ENCODE results near the gene RNASEH1.

The RNASEH1 gene, protein sequence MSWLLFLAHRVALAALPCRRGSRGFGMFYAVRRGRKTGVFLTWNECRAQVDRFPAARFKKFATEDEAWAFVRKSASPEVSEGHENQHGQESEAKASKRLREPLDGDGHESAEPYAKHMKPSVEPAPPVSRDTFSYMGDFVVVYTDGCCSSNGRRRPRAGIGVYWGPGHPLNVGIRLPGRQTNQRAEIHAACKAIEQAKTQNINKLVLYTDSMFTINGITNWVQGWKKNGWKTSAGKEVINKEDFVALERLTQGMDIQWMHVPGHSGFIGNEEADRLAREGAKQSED

DNA sequence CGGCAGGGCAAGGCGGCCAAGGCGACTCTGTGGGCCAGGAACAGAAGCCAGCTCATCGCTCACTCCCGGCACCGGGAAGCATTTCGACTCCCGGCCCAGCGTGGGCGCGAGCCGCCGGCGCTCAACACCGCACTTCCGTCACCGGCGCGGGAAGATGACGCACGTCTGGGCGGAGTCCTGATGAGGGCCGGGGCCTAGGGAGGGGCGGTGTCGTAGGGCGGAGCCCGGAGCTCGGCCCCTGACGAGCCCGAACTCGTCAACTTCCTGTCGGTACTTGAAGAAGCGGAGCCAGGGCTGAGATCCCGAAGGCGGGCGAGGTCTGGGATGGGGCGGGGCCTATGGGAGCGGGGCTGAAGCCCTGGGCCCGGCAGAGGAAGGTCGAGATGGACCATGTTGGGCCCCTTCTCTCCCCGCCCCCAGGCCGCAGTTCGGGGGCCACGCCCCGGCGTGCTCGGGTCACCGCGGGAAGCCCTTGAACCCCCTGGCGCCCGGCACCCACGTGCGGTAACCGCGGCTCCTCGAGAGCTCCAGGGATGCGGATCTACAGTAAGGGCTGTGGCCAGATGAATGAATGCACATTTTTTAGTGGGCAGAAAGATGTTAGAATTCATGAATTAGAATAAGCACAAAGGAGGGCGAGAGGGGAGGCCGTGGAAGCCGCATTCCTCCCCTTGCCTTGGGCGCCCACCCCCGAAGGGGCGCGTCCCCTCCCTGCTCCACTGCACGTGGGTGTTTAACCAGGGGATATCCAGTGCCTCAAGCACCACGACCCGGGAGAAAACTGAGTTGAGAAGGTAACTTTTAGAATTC lies at the start of gene RNASEH1:
Gene RNASEH1 (minus strand): TSS at position 129 of the 810 bp plus-strand sequence. CDS start 73 bp downstream, at position 56.
- peak; percentile 99 for DNase-seq

DNA sequence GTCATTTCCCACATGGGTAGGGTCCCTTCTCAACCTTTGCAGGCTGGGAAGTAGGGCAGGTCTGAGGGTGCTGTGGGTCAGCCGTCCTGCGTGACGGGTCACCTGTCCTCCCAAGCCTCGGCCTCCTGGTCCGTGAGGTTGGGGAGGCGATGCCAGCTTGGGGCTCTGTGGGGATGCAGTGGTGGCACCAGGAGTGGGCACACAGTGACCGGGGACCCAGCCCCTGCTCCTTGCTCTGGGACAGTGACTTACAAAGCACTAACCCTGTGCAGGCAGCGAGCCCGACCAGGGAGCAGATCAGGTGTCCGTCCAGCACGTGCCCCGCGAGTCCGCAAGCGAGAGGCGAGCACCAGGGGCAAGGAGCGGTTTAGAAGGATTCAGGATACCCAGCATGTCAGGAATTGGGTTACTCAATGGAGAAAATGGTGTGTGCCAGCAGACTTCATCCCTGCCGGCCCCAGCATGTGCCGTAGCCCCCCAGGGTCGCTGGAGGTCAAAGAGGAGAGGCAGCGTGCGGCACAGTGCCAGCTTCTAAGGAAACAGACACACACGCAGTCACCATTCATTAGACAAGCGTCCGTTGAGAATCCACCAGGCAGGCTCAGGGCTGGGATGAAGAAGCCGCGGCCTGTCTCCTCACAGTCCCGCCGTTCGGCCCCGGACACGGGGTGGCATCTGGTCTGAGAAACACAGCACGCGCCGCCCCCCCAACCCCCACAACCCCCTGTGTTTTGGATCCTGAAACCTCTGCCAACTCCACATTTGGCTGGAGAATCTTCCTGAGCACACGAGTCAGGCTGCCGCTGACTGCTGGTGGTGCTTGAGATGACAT lies 48.5 kb upstream of the RNASEH1 start:
- no peak for DNase-seq

DNA sequence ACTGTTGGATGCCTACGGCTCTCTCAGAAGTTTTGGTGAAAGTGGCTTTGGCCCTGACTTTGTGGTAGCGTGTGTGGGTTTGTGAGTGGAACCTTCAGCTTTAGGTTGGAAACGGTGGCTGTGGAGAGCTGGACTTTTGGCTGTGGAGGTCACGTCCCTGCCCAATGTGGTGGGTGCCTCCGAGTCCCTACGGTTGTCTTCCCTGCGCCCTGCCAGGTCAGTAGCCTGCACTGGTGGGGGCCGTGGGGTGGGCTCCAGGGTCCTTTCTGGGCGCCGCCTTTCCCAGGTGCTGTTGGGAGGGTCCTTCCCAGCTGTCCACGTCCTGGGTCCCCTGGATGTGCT lies 47.9 kb upstream of the RNASEH1 start:
- DNase-seq = no peak

DNA sequence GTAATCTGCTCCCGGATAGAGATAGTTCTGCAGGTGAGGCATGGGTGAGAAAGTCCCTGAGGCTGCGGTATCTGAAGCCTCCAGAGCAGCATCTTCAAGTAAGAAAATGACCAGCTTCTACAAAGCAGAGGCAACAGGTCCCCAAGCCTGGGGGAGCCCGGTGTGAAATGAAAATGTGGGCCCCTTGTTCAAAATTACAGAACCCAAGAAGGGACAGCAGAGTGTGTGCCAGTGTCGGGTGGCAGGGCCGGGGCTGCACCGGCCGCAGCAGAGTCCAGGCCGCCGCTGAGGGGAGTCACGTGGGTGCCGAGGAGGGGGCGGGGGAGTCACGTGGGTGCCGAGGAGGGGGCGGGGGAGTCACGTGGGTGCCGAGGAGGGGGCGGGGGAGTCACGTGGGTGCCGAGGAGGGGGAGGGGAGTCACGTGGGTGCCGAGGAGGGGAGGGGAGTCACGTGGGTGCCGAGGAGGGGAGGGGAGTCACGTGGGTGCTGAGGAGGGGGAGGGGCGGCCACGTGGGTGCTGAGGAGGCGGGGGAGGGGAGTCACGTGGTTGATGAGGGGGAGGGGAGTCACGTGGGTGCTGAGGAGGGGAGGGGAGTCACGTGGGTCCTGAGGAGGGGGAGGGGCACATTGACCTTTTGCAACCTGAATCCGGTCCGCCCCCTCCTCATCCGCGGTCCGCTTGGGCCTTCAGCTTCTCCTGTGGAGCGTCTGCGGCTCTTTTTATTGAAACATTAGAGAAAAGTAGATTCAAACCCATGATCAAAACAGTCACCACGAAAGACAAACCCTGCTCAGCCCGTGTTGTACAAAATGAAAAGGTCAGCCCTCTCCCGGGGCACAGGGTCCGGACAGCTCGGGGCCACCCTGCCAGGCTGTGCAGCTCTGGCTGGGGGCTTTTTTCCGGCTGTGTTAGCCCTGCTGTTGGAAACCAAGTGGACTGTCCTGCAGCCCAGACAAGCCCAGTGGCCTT lies 47.1 kb upstream of the RNASEH1 start:
- DNase-seq = peak; percentile 97

DNA sequence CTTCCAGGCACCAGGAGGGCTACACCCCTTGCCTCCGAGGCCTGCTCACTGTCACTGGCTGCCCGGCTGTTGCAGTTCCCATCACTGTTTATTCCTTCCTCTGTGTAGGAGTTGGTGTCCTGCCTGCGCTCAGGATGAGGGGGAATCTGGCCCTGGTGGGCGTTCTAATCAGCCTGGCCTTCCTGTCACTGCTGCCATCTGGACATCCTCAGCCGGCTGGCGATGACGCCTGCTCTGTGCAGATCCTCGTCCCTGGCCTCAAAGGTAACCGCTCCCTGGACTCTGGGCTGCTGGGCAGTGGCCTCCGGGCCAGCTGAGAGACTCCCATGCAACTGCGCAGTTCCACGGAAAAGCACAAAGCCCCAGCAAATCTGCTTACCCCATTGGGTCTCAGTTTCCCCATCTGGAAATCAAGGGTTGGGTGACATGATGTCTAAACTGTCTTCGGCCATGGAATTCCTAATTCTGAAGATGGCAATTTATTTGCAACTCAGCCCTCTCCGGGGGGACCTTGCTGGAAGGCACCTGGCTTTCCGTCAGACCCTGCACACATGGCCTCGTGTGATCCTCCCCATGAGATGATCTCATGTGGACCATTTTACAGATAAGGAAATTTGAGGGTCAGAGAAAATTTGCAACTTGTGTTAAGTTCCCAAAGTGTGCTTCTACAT lies 46.2 kb upstream of the RNASEH1 start:
- DNase-seq = no peak

DNA sequence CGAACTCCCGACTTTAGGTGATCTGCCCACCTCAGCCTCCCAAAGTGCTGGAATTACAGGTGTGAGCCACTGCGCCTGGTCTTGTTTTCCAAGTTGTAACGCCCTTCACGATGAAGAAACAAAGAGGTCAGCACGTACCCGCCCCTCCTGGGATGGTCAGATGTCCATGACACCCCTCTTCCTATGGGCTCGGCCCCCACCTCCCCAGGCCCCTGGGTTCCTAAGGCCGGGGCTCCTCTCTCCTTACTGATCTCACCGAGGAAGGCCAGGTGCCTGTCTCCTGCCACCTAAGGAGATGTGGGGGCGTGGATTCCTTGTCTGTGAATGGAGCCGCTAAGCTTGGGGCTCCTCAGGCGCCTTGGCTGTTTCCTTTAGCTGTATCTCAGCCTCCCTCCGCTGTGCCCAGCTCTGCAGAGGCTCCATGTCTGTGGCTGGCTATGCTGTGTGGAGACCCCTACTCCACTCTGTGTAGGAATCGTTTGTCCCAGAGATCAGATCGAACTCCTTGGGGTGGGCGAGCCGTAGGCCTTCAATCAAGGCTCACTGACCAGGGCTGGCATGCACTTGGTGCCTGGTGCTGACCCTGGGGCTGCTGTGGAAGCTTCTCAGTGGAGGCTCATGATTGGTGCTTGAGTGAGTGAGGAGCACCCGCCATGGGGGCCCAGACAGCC lies 45.5 kb upstream of the RNASEH1 start:
- DNase-seq = no peak

DNA sequence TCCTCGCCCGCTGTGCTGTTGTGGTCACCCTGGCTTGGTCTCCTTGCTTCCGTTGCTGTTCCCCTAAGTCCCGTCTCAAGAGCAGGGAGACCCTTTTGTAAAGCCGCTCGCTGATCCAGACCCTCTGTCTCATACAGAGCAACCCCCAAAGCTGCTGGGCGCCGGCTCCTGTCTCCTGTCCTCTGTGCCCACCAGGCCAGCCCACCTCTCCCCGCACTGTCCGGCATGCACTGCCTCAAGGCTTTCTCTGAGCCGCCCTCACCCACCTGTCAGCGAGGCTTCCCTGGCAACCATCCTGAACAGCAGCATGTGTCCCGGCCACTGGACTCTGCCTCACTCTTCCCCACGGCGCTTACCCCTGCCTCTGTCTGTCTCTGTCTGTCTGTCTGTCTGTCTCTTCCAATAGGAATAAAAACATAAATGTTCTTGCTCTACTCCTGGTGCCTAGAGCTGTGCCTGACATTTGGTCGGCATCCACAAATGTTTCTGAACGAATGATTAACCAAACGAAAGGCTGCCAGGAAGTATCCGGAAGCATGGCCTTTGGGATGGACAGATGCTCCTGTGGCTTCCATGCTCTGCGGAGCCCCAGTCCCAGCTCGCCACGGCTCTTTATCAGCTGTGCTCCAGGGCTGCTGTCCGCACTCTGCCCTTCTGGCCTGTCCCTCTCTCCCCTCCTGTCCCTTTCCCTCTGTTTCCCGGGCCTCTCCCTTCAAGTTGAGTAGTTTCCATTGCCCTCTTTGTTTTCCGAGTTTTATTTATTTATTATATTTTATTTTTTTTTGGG lies 44.6 kb upstream of the RNASEH1 start:
- no peak for DNase-seq

DNA sequence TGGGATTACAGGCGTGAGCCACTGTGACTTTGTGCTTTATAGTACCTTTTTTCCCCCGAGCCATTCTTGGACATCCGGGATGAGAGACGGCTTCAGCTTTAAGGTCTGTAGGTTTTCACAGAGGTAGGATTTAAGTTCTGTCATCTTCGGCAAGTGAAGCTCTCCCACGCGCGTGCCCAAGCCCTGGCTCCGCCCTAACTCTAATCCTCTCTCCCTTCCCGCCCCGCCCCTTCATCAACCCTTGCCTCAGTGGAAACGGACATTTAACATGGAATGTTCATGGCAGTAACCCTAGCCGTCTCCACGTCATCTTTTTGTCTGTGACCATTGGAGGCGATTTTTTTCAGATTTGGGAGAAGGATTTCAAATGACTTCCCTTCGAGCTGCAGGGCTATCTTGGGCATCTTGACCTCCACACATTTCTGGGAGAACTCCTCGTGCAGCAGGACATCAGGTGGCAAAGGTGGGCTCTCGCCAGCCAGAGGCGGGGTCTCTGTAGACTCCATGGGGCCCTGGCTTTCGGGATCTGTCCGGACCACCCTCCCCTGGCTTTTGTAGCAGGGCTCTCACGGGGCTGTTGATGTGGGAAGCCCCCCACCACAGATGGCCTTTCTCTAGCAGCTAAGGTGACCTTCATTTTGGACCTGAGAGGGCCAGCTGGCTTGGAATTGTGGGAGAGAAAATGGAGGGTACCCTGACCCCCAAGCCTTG lies 43.6 kb upstream of the RNASEH1 start:
- DNase-seq = no peak

DNA sequence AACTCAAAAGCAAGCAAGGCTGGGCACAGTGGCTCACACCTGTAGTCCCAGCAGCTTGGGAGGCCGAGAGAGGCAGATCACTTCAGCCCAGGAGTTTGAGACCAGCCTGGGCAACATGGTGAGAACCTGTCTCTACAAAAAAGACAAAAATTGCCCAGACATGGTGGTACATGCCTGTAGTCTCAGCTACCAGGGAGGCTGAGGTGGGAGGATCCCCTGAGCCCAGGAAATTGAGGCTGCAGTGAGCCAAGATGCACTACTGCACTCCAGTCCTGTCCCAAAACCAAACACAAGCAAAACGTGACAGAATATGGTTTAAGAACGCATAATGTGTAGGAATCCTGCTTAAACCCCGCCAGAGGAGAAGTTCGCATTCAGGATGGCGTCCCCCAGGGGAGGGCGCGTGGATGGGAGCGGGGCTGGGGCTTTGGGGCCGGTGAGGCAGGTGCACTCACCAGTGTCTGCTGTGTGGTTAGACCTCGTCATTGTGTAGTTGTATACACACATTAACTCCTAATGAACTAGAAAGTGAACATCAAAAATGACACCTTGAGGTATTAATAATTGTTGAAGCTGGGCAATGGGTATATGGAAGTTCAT lies 42.2 kb upstream of the RNASEH1 start:
- no peak for DNase-seq

DNA sequence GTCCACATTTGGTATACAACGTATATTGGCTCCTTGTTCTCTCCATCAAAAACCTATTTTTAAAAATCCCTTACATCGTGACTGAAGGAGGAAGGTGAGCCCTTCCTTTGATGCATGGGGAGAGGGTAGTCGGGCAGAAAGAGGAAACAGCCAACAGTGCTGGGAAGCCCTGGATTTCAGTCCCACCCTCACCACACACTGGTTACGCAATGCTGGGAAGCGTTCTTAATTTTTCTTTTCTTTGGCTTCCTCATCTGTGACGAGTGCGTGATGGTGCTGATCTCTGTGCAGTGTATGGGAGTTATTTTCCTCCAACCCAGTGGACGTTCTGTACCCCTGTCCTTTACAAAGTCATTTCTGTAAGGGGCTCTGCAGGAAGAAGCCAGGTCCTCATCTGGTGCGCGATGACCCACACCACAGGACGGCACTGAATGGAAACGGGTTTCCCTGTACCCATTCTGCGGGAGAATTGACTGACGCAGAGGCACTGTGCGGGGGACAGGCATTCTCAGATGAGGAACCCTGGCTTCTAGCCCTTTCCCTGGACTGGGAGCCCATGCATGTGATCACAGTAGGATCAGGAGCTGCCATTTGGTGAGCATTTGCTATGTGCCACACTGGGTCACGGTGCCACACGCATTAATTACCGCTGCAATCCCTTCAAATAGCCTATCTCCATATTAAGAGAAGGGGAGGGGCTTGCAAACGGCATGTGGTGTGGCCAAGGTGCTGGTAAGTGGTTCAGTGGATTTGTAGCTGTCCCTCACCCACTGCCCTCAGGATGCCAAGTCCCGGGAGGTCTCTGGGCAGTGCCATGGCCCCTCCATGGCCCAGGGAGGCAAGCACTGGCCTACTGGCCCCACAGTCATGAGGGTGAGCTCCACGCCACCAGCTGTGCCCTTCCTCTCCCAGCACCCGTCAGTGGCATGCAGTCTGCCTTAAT lies 41.0 kb upstream of the RNASEH1 start:
- no peak for DNase-seq

DNA sequence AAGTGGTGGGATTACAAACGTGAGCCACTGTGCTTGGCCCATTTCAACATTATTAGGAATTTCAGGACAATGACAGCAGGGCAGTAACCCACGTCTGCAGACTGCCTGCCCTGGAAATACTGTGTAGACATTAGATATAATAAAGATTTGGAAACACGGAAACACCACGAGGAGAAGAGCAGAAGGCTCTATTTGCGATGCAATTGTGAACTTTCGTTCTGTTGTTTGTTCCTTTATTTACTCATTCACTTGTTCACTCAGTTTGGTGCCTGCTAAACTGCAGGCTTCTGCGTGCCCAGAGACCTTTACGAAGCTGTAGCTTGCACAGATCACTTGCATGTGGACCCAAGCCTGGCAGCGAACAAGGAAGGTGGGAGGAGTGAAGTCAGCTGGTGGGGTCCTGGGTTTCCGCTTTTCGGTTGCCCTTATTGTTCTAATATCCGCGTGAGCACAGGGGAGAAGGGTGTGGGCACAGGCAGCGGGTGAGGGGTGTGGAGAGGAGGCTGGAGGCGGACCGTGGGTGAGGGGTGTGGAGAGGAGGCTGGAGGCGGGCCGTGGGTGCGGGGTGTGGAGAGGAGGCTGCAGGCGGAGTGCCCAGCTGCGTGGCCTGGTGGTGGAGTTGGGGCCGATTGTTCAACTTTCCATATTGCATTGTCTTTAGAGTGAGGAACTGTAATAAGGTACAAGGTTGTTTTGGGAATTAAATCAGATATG lies 40.2 kb upstream of the RNASEH1 start:
- DNase-seq = no peak

DNA sequence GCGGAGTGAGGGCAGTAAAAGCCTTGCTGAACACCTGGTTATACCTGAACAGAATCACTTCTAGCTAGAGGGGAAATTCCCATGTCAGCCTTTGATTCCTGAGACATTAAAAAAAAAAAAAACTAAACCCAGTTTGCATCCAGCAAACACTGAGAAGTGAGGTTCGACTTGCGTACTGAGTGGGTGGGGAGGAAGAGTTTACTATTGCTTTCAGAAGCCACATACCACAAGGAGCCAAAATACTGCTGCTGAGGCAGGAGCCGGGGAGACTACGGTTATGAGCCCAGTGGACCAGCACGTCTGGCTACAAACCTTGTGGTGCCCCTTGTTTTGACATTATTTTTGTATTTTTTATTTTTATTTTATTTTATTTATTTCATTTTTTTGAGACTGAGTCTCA lies 39.4 kb upstream of the RNASEH1 start:
- no peak for DNase-seq

DNA sequence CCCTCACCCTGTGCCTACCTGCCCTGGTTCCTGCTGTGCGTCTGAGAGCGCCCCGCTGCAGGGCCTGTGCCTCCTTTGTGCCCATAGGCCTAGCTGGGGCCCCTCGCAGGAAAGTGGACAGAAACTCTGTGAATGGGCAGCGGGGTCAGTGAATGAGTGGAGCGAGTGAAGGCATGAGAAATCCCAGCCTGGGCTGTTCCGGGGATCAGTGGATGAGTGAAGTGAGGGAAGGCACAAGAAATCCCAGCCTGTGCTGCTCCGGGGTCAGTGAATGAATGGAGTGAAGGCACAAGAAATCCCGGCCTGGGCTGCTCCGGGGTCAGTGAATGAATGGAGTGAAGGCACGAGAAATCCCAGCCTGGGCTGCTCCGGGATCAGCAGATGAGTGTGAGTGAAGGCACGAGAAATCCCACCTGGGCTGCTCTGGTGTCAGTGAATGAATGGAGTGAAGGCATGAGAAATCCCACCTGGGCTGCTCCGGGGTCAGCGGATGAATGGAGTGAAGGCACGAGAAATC lies 38.8 kb upstream of the RNASEH1 start:
- no peak for DNase-seq

DNA sequence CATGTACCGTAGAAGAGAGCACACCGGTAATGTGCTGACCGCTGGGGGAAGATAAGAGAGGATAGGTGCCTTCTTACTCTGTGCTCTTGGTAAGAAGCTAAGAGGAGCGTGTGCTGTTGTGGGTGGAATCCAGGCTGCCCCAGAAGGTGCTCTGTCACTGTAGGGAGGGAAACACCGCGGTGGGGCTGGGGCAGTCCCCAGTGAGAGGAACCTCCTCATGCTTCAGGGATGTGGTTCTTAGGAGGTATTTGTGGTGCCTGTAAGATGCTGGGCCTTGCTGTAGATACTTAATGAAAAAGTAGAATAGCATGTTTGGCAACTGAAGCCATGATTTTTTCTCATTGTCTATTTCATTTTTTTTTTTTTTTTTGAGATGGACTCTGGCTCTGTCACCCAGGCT lies 37.9 kb upstream of the RNASEH1 start:
- DNase-seq = no peak

DNA sequence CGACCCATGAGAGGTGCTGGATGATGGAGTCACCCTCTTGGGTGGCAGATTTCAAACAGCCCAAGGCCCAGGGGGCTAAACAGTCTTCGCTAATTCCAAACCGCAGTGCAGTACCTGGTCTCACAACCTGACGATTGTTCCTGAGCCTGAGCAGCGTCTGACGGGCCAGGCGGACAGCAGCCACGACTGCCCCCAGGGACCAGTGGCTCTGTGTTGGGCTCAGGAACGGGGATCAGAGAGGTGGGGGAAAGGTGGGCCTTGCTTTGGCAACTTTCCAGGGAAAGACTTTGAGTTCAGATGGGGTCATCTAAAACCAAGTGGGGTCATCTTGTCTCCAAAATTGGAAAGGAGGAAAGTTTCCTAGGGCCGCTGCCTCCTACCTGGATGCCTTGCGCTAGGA lies 37.3 kb upstream of the RNASEH1 start:
- no peak for DNase-seq

DNA sequence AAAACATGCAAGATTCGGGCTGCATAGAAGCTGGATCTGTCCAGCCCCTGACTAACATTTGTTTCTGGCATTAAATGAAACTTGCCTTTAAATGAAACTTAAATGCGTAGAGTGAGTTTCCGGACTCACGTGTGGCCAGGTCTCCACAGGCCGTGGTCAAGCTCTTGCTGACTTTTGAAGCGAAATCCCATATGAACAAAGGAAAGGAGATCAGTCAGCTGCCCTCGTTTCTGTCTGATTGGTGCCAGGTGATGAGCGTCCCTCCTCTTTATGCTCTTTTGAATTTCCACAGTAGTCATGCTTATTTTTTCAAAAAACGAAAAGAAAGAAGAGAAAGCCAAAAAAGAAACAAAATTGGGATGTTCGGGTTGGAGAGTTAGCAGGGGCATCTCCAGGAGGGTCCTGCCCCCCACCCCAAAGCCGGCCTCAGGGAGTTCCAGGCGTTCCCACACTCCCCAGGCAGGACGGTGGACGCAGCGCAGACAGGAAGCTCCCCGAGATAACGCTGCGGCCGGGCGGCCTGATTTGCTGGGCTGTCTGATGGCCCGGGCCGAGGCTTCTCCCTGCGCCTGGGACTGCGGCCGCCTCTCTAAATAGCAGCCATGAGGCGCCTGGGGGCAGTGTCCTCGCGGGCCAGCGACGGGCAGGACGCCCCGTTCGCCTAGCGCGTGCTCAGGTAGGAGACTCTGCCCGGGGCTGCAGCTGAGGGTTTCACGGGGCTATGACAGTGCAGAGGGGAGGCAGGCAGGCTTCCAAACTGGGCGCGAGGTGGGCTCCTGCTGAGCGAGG lies 36.6 kb upstream of the RNASEH1 start, which contains the start of gene COLEC11:
Gene COLEC11 (plus strand): TSS at position 620 of the 789 bp plus-strand sequence. CDS start 9,229 bp downstream, outside the sequence.
- DNase-seq = no peak
